ENCODE measurements around the gene AQR.
"Not testable (repeated sequence)": the region's sequence is repeated elsewhere in the genome, so short reads cannot be mapped to it uniquely, and the experiment has no call there.

AQR gene

GRCh38 chr15:34820110-34820509, 149.4 kb downstream of the AQR start:
- no peak overlapping the region for H3K4me3 ChIP-seq (ENCODE audit: low read depth, low read length)

GRCh38 chr15:34818526-34818925, 151.0 kb downstream of the AQR start:
- no peak overlapping the region for H3K4me3 ChIP-seq (ENCODE audit: low read depth, low read length)

GRCh38 chr15:34815836-34816235, 153.7 kb downstream of the AQR start:
- H3K4me3 ChIP-seq (ENCODE audit: low read depth, low read length) = no peak overlapping the region

GRCh38 chr15:34813446-34814190, 155.9 kb downstream of the AQR start:
- H3K4me3 ChIP-seq (ENCODE audit: low read depth, low read length) = no peak overlapping the region

- not testable (repeated sequence) for H3K4me3 ChIP-seq (ENCODE audit: low read depth, low read length)
These were observed 156.6 kb downstream of the AQR start for GRCh38 chr15:34812868-34813365.

GRCh38 chr15:34812369-34812768, 157.2 kb downstream of the AQR start:
- H3K4me3 ChIP-seq (ENCODE audit: low read depth, low read length) = no peak overlapping the region

- H3K4me3 ChIP-seq (ENCODE audit: low read depth, low read length) = no peak overlapping the region
These were observed 159.0 kb downstream of the AQR start for GRCh38 chr15:34810443-34811129.

GRCh38 chr15:34809186-34809585, 160.4 kb downstream of the AQR start:
- H3K4me3 ChIP-seq (ENCODE audit: low read depth, low read length) = no peak overlapping the region

GRCh38 chr15:34808016-34808415, 161.5 kb downstream of the AQR start:
- no peak overlapping the region for H3K4me3 ChIP-seq (ENCODE audit: low read depth, low read length)

GRCh38 chr15:34807241-34807640, 162.3 kb downstream of the AQR start:
- H3K4me3 ChIP-seq (ENCODE audit: low read depth, low read length) = not testable (repeated sequence)

GRCh38 chr15:34804776-34805175, 164.8 kb downstream of the AQR start:
- H3K4me3 ChIP-seq (ENCODE audit: low read depth, low read length) = no peak overlapping the region

- no peak overlapping the region for H3K4me3 ChIP-seq (ENCODE audit: low read depth, low read length)
These were observed 165.4 kb downstream of the AQR start for GRCh38 chr15:34804113-34804512.

- no peak overlapping the region for H3K4me3 ChIP-seq (ENCODE audit: low read depth, low read length)
These were observed 166.5 kb downstream of the AQR start for GRCh38 chr15:34802803-34803750.

- no peak overlapping the region for H3K4me3 ChIP-seq (ENCODE audit: low read depth, low read length)
These were observed 167.2 kb downstream of the AQR start for GRCh38 chr15:34802371-34802770.

Data from iPS-11a (cell line).